Endothelial cell of umbilical vein (primary cell): ENCODE measurements around the gene SELENON. TPM values are rescaled to one million over a fixed set of nuclear protein-coding genes. Genes with fewer than 3 reads are reported as not detected.

ENCODE experiments used
- BruUV-seq: library from RNA; stranded (reverse); fragments of 400-500 nt; replicated peaks from 2 replicates; lab custom pipeline; 2021; lab: Mats Ljungman, UMichigan
- CTCF ChIA-PET: fragments of 300-600, 350-600 bp; sonication (Branson Sonifier 250); formaldehyde crosslinking; loops from one replicate; lab custom pipeline; 2021; ENCODE audit warnings: antibody characterized with exemption, inconsistent platforms; lab: Charles Lee
- POLR2A ChIA-PET: fragments of 300-600, 350-600 bp; sonication (Branson Sonifier 250); formaldehyde crosslinking; loops from one replicate; lab custom pipeline; 2021; ENCODE audit warnings: antibody characterized with exemption, inconsistent platforms; lab: Charles Lee
- DNase-seq: peaks from one replicate; pipeline ENCODE4 v3.0.0-alpha.2; 2011; ENCODE audit warnings: low read depth, low spot score
- FAIRE-seq: peaks from 2 replicates; lab custom pipeline; 2011; peaks lifted over from hg19 to GRCh38; lab: Jason Lieb, UNC
- H2AFZ ChIP-seq: 2 replicates; pipeline ENCODE4 v1.6.0; 2012; ENCODE audit warnings: low read depth, low read length, control low read depth, inconsistent platforms
- H3K27ac ChIP-seq: 2 replicates; pipeline ENCODE4 v1.5.1; 2011; ENCODE audit warnings: low read depth, mild to moderate bottlenecking, control low read depth, low read length, moderate library complexity; ENCODE audit not compliant: insufficient read depth
- H3K27me3 ChIP-seq, 2 experiments: 2 replicates each; pipeline versions ENCODE4 v1.6.0 to v1.6.1; 2011; ENCODE audit warnings: low read length in 2 of 2, mixed read lengths in 1 of 2; ENCODE audit not compliant: control insufficient read depth in 2 of 2, insufficient read depth in 2 of 2
- H3K36me3 ChIP-seq, 2 experiments: 2 replicates in 1 of 2; 3 replicates in 1 of 2; pipeline ENCODE4 v1.5.1; 2011; ENCODE audit warnings: low read length in 2 of 2, mild to moderate bottlenecking in 1 of 2, moderate library complexity in 1 of 2; ENCODE audit not compliant: control insufficient read depth in 2 of 2, insufficient read depth in 2 of 2; ENCODE audit errors: extremely low read depth in 1 of 2
- H3K4me1 ChIP-seq: 3 replicates; pipeline ENCODE4 v1.5.1; 2011; ENCODE audit warnings: mild to moderate bottlenecking, low read length; ENCODE audit not compliant: control insufficient read depth, insufficient read depth; ENCODE audit errors: extremely low read depth
- H3K4me2 ChIP-seq: 2 replicates; pipeline ENCODE4 v1.6.1; 2011; ENCODE audit warnings: low read length, control low read depth, mixed read lengths; ENCODE audit not compliant: insufficient read depth
- H3K4me3 ChIP-seq, 3 experiments: fragments of 200-600 bp in 1 of 3; sonication (generic), shearing (Covaris generic) in 1 of 3; replicated peaks in 1 of 3; 2 replicates each; pipeline ENCODE4 v1.5.1; 2011 to 2016; ENCODE audit warnings: control low read depth in 3 of 3, low read length in 3 of 3, mild to moderate bottlenecking in 2 of 3, inconsistent platforms in 1 of 3, low read depth in 1 of 3, moderate library complexity in 1 of 3; ENCODE audit not compliant: insufficient read depth in 1 of 3
- H3K79me2 ChIP-seq: 2 replicates; pipeline ENCODE4 v1.6.0; 2012; ENCODE audit warnings: low read length, inconsistent platforms; ENCODE audit not compliant: control insufficient read depth, insufficient read depth
- H3K9ac ChIP-seq: replicated peaks from 2 replicates; pipeline ENCODE3; 2011; ENCODE audit warnings: low read length, control low read depth; ENCODE audit not compliant: insufficient read depth; ENCODE audit errors: extremely low read depth
- H3K9me1 ChIP-seq: replicated peaks from 3 replicates; pipeline ENCODE4 v1.6.0; 2011; ENCODE audit warnings: mild to moderate bottlenecking, low read length; ENCODE audit not compliant: control insufficient read depth, insufficient read depth; ENCODE audit errors: extremely low read depth
- H3K9me3 ChIP-seq: replicated peaks from 2 replicates; pipeline ENCODE4 v1.5.1; 2012; ENCODE audit warnings: low read length, inconsistent platforms; ENCODE audit not compliant: control insufficient read depth, insufficient read depth
- H4K20me1 ChIP-seq: replicated peaks from 2 replicates; pipeline ENCODE3; 2011; ENCODE audit warnings: mild to moderate bottlenecking, low read length; ENCODE audit not compliant: control insufficient read depth, insufficient read depth; ENCODE audit errors: extremely low read depth
- EZH2 ChIP-seq: IDR thresholded peaks from 2 replicates; pipeline ENCODE4 v1.6.1; 2012; ENCODE audit warnings: borderline replicate concordance, low read depth, mild to moderate bottlenecking, moderate library complexity, low read length, inconsistent platforms; ENCODE audit not compliant: severe bottlenecking
- GATA2 ChIP-seq: IDR thresholded peaks from 2 replicates; pipeline ENCODE4 v1.7.0; 2011; ENCODE audit warnings: low read depth, mild to moderate bottlenecking, moderate library complexity, mixed read lengths, low read length; ENCODE audit not compliant: insufficient read length, insufficient read depth
- JUN ChIP-seq: IDR thresholded peaks from 2 replicates; pipeline ENCODE4 v1.6.1; 2011; ENCODE audit warnings: borderline replicate concordance, low read depth; ENCODE audit not compliant: insufficient read length, insufficient read depth
- POLR2AphosphoS5 ChIP-seq: IDR thresholded peaks from 2 replicates; pipeline ENCODE4 v1.6.1; 2012; ENCODE audit warnings: low read depth, mild to moderate bottlenecking, control low read depth, low read length, moderate library complexity; ENCODE audit not compliant: insufficient read depth
- dilution Hi-C: fragments of 300-500 bp; cut with MboI; formaldehyde crosslinking; loops from one replicate; pipeline ENCODE4 v1.15.0; 2019; ENCODE audit warnings: low sequenced_read_pairs; ENCODE audit not compliant: extremely low pct_ligation_motif_present
- intact Hi-C: fragments of 100-400 bp; cut with micrococcal nuclease; formaldehyde crosslinking; loops from one replicate; pipeline ENCODE4 v1.10.0; 2022
- polyA plus RNA-seq, 4 experiments: library from polyadenylated mRNA; depleted of rRNA in 3 of 4; stranded (reverse) in 3 of 4; unstranded in 1 of 4; fragments of >200 nt; gene quantifications; 2 replicates each; pipeline versions ENCODE4 v1.2.1 to v1.2.3, GENCODE V29; 2011 to 2012; ENCODE audit warnings: missing spikeins in 1 of 4
- total RNA-seq: library from RNA; stranded (reverse); gene quantifications from 2 replicates; pipeline ENCODE4 v1.2.3, GENCODE V29; 2021
- TF ChIP-seq, protein P1 (sequence below): IDR thresholded peaks from 2 replicates; pipeline ENCODE4 v1.6.1; 2011; ENCODE audit not compliant: insufficient read depth, insufficient read length
- TF ChIP-seq, protein P2 (sequence below), 2 donors: IDR thresholded peaks; 1 replicate in 1 of 2; 2 replicates in 1 of 2; pipeline ENCODE4 v1.5.1; 2011; ENCODE audit warnings: low read length in 2 of 2, mild to moderate bottlenecking in 2 of 2, moderate library complexity in 2 of 2, control low read depth in 1 of 2, inconsistent platforms in 1 of 2, low read depth in 1 of 2; ENCODE audit not compliant: insufficient read depth in 1 of 2; ENCODE audit errors: extremely low read depth in 1 of 2

SELENON gene
- total and polyA plus RNA-seq, 2 donors (not counting 3 experiments of a cell fraction or from before 2014, with no cell fraction given), result 117 to 182 TPM

DNA sequence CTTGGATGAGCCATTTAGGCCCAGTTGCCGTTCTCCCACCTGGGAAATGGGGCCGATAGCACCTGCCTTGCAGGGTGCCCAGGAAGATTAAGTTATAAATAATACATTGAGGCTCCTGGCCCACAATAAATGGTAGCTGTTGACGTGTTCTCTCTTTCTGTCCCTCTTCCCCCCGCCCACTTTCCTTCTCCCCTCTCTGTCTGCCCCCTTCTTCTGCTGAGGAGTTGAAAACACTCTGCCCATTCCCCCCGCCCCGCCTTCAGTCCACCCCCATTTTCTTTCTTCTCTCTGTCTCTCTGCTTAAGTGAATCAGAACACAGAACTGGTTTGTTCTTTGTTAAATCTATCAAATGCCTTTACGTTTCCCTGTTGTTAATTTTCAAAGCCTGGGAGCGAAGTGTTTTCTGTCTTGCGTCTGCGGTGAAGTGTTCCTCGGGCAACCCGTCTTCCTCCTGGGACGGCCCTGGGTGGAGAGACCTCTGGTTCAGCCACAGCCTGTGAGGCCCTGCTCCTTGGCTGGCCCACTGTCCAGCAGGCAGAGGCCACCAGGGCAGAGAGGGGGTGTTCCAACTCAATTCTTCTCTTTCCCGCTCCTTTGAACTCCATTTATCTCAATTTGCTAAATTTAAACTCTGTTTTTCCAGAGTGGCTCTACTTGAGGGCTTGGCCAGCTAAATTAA, 29.3 kb upstream of the SELENON start:
- H3K27ac ChIP-seq, result no peak overlapping the region
- no peak overlapping the region for H3K9ac ChIP-seq
- no peaks in the 10 kb centered on the region for H3K27me3 ChIP-seq
- intact Hi-C loops (no loop called here), dilution Hi-C loops (no loop called here)
- H4K20me1 ChIP-seq, result no peaks in the 10 kb centered on the region
- no peak overlapping the region for H3K4me3 ChIP-seq
- no peaks in the 10 kb centered on the region for H3K9me3 ChIP-seq
- BruUV-seq, result no TSS peak
- H3K9me1 ChIP-seq, result no peaks in the 10 kb centered on the region
- CTCF ChIA-PET, result no interaction called here
- no peak overlapping the region for H2AFZ ChIP-seq
- TF ChIP-seq, protein P1, sequence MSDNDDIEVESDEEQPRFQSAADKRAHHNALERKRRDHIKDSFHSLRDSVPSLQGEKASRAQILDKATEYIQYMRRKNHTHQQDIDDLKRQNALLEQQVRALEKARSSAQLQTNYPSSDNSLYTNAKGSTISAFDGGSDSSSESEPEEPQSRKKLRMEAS, result no peak
- TF ChIP-seq JUN (no peak), EZH2 (no peak)
- POLR2A ChIA-PET, result no interaction called here
- FAIRE-seq, result no peak
- H3K4me2 ChIP-seq, result no peak overlapping the region
- H3K4me1 ChIP-seq, result no peaks in the 10 kb centered on the region
- no peak for DNase-seq
- no peaks in the 10 kb centered on the region for H3K36me3 ChIP-seq
- H3K79me2 ChIP-seq, result no peaks in the 10 kb centered on the region

DNA sequence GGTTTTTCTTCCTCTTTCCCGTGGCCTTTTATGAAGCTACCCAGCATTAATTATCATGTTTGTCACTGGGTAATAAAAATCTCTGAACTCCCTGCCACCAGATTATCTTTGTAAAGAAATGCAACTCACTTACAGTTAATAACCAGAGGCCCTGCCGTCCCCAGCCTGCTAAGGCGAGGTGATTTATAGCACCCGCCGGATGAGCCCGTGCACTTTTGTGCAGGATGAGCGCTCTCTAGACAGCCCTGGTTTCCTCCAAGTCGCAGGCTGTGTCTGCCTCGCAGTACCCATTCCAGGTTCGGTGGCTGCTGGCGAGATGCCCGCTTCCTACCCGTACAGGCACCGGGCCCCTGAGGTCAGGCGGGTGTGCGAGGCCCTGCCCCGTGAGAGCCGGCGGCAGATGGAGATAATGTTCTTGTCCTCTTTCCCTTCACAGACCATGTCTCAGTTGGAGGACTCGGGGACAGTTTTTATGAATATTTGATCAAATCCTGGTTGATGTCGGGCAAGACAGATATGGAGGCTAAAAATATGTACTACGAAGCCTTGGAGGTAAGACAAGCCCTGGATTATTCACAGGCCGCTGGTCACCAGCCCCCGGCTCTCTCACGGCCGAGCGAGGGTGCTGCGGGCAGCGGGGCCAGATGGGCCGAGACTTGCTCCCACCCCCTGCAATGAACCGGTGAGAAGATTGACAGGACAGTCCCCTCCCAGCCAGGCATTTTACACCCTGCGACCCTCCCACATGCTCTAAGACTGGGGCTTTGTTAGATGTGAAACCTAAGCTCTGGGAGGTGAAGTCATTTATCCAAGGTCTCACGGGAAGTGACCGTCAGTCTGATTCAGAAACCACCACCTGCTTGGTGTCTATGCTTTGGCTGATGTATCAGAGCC, 28.5 kb upstream of the SELENON start:
- FAIRE-seq, result no peak
- intact Hi-C loops, result no loop called here
- Histone ChIP-seq H3K79me2 (no peaks in the 10 kb centered on the region), H4K20me1 (no peaks in the 10 kb centered on the region), H3K4me2 (no peak overlapping the region), H3K9me3 (no peaks in the 10 kb centered on the region), H3K27ac (no peak overlapping the region), H3K36me3 (no peaks in the 10 kb centered on the region), H3K27me3 (no peaks in the 10 kb centered on the region), H3K9me1 (no peaks in the 10 kb centered on the region), H2AFZ (no peak overlapping the region), H3K9ac (no peak overlapping the region), H3K4me3 (no peak overlapping the region), H3K4me1 (no peaks in the 10 kb centered on the region)
- TF ChIP-seq, protein P1, result no peak
- TF ChIP-seq JUN, result no peak
- TF ChIP-seq, protein P2, sequence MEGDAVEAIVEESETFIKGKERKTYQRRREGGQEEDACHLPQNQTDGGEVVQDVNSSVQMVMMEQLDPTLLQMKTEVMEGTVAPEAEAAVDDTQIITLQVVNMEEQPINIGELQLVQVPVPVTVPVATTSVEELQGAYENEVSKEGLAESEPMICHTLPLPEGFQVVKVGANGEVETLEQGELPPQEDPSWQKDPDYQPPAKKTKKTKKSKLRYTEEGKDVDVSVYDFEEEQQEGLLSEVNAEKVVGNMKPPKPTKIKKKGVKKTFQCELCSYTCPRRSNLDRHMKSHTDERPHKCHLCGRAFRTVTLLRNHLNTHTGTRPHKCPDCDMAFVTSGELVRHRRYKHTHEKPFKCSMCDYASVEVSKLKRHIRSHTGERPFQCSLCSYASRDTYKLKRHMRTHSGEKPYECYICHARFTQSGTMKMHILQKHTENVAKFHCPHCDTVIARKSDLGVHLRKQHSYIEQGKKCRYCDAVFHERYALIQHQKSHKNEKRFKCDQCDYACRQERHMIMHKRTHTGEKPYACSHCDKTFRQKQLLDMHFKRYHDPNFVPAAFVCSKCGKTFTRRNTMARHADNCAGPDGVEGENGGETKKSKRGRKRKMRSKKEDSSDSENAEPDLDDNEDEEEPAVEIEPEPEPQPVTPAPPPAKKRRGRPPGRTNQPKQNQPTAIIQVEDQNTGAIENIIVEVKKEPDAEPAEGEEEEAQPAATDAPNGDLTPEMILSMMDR (IDR thresholded peaks at IDR 0.05; ENCODE audit: extremely low read depth in 1 of 2, insufficient read depth in 1 of 2, low read depth in 1 of 2, low read length in 2 of 2), result no peak
- TF ChIP-seq GATA2, result no peak
- TF ChIP-seq EZH2, result no peak
- TF ChIP-seq POLR2AphosphoS5, result no peak
- no TSS peak for BruUV-seq
- dilution Hi-C loops, result no loop called here
- CTCF ChIA-PET, result no interaction called here
- POLR2A ChIA-PET, result no interaction called here
- DNase-seq, result no peak
